ENCODE data around the gene CBFA2T3. TPM values are rescaled to one million over a fixed set of nuclear protein-coding genes. Genes with fewer than 3 reads are reported as not detected.

The CBFA2T3 gene
- total and polyA plus RNA-seq, 2 of the 13 experiments (the other 11 are each of a cell fraction or from before 2014, with no cell fraction given): 0.05 TPM; not detected in 1

DNA sequence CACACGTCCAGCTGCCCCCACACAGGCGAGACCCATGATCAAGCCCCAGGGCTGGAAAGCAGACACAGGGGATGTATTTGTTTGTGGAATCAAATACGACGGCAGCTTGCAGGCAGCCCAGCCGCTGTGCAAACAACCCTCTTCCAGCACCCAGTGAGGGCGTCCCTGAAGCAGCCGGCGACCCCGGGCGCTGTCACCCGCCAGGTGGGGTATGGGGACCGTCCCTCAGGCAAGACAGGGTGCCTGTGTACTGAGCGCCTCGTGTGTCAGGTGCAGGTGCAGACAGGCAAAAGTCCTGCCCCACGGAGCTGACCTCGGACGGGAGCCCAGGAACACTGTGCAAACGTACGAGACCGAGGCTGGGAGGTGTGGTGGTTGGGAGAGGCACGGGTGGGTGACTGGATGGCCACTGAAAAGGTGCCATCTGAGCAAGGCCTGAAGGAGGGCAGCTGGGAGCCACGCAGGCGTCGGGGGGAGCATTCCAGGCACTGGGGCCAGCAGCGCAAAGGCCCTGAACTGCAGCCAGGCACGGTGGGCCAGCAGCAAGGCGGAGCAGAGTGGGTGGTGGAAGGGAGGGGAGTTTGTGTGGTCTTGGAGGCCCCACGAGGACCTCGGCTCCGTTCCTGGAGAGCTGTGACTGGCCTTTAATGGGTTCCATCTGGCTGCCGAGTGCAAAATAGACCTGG lies 48.5 kb downstream of the CBFA2T3 start (continued):
- TF ChIP-seq ZNF598 (CRISPR knock-in tag; IDR thresholded peaks at IDR 0.05; ENCODE audit: borderline replicate concordance): peak; percentile 84; the same call in 1 of the 2 replicates
- TF ChIP-seq EEA1 (CRISPR knock-in tag; IDR thresholded peaks at IDR 0.05; ENCODE audit: borderline replicate concordance): no peak
- TF ChIP-seq, protein P1, sequence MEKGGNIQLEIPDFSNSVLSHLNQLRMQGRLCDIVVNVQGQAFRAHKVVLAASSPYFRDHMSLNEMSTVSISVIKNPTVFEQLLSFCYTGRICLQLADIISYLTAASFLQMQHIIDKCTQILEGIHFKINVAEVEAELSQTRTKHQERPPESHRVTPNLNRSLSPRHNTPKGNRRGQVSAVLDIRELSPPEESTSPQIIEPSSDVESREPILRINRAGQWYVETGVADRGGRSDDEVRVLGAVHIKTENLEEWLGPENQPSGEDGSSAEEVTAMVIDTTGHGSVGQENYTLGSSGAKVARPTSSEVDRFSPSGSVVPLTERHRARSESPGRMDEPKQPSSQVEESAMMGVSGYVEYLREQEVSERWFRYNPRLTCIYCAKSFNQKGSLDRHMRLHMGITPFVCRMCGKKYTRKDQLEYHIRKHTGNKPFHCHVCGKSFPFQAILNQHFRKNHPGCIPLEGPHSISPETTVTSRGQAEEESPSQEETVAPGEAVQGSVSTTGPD (CRISPR knock-in tag; IDR thresholded peaks at IDR 0.05): no peak
- TF ChIP-seq KLF16 (CRISPR knock-in tag; IDR thresholded peaks at IDR 0.05): no peak
- TF ChIP-seq ZNF780A (CRISPR knock-in tag; IDR thresholded peaks at IDR 0.05): no peak
- no peak for TF ChIP-seq ZNF207 (IDR thresholded peaks at IDR 0.05; ENCODE audit: borderline replicate concordance)
- no peak for TF ChIP-seq JDP2 (CRISPR knock-in tag; IDR thresholded peaks at IDR 0.05; ENCODE audit: borderline replicate concordance)
- peak; percentile 35; the same call in 1 of the 2 replicates for TF ChIP-seq MYC (CRISPR knock-in tag; IDR thresholded peaks at IDR 0.05; ENCODE audit: borderline replicate concordance)
- TF ChIP-seq SMARCC2 (IDR thresholded peaks at IDR 0.05): no peak
- TF ChIP-seq MTF2 (CRISPR knock-in tag; IDR thresholded peaks at IDR 0.05; ENCODE audit: borderline replicate concordance): no peak; the same call in none of the 2 replicates
- no peak for TF ChIP-seq IRF2 (CRISPR knock-in tag; IDR thresholded peaks at IDR 0.05)
- TF ChIP-seq DNMT3B (CRISPR knock-in tag; conservative IDR thresholded peaks at IDR 0.05): no peak
- TF ChIP-seq BCL6 (CRISPR knock-in tag; IDR thresholded peaks at IDR 0.05): peak; percentile 12; the same call in 1 of the 2 replicates
- TF ChIP-seq ZNF768 (CRISPR knock-in tag; IDR thresholded peaks at IDR 0.05): peak; percentile 39; the same call in 1 of the 2 replicates
- TF ChIP-seq ZBTB21 (CRISPR knock-in tag; IDR thresholded peaks at IDR 0.05): no peak
- TF ChIP-seq ZMYM4 (CRISPR knock-in tag; IDR thresholded peaks at IDR 0.05): 0 out of 2 replicates have a peak, but pooled peaks have one; percentile 20
- no peak for TF ChIP-seq ZFP90 (CRISPR knock-in tag; IDR thresholded peaks at IDR 0.05; ENCODE audit: borderline replicate concordance)
- TF ChIP-seq NCOA1 (CRISPR knock-in tag; IDR thresholded peaks at IDR 0.05): peak; percentile 57; the same call in 1 of the 2 replicates
- TF ChIP-seq, protein P2, sequence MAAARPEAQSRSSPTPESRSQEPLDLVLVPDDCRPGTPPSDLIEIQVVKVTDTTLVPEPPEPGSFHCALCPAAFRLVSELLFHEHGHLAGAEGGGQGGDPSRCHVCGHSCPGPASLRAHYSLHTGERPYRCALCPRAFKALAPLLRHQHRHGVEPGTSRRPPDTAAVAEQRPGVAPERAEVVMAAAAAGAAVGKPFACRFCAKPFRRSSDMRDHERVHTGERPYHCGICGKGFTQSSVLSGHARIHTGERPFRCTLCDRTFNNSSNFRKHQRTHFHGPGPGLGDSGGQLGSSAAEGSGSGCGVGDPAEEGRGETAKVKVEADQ (CRISPR knock-in tag; IDR thresholded peaks at IDR 0.05; ENCODE audit: borderline replicate concordance): 0 out of 2 replicates have a peak, but pooled peaks have one; percentile 67
- no peak for TF ChIP-seq ETV6 (CRISPR knock-in tag; conservative IDR thresholded peaks at IDR 0.05)
- TF ChIP-seq PHF8 (CRISPR knock-in tag; IDR thresholded peaks at IDR 0.05): no peak; the same call in 1 of the 2 replicates
- TF ChIP-seq ZSCAN25 (CRISPR knock-in tag; IDR thresholded peaks at IDR 0.05): no peak
- peak; percentile 77; the same call in 1 of the 2 replicates for TF ChIP-seq ZNF782 (CRISPR knock-in tag; IDR thresholded peaks at IDR 0.05; ENCODE audit: borderline replicate concordance)
- TF ChIP-seq TCF12 (IDR thresholded peaks at IDR 0.05): no peak
- TF ChIP-seq TCF12 (CRISPR knock-in tag; IDR thresholded peaks at IDR 0.05): peak; percentile 18; the same call in 1 of the 2 replicates
- no peak for TF ChIP-seq CEBPB (IDR thresholded peaks at IDR 0.05; ENCODE audit: borderline replicate concordance, low read depth, low read length)
- no peak for TF ChIP-seq NR2C2 (CRISPR knock-in tag; IDR thresholded peaks at IDR 0.05; ENCODE audit: borderline replicate concordance)
- TF ChIP-seq KMT2A (CRISPR knock-in tag; IDR thresholded peaks at IDR 0.05): 0 out of 2 replicates have a peak, but pooled peaks have one; percentile 23
- TF ChIP-seq CENPBD1 (CRISPR knock-in tag; IDR thresholded peaks at IDR 0.05; ENCODE audit: borderline replicate concordance, low read depth): no peak
- TF ChIP-seq TCF7L2 (IDR thresholded peaks at IDR 0.05; ENCODE audit: low read depth, low read length): no peak
- 0 out of 2 replicates have a peak, but pooled peaks have one; percentile 57 for TF ChIP-seq SRY (CRISPR knock-in tag; IDR thresholded peaks at IDR 0.05)

Measured in HepG2 (cell line).